ENCODE results near the gene AGMAT.
A peak's percentile ranks its signal among the peaks of the same experiment; 100 is the strongest.

AGMAT gene

DNA sequence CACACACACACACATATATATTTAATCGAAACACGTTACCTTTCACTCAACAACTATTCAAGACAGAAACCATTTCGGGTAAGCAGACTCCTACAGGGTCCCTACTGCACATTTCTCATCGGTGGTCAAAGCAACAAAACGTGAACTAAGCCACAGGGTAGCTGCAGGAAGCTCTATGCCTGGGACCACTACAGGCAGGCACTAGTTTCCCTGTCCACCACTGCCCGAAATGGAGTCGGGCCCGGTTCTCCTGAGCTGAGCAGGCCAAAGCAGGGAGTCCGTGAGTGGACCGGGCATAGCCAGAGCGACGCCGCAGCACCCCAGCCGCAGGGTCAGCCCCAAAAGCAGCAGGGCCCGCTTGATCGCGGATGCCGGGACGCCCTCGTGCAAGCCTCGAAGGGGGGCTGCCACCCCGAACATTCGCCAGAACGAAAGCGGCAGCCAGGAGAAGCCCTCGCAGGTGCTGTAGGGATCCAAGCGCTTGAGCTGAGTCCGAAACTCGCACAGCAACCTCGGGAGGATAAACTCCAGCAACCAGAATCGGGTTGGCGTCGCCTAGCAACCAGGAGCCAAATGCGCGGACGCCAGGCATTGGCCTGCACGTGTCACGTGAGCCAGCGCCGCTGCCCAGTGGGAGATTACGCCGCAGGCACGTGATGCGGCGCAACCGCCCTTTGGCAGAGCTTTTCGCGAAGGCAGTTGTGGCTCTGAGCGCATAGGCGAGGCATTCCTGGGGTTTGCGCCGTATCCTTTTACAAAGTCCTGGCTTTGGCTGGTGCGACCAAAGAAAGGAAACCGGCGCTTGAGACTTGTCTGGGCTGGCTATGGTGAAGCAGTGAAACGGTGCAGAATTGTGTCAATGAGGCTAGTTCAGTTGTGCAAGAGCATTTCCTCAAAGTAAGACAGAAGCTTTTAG is 18.5 kb upstream of the AGMAT start:
- peak overlapping the region; percentile 83 to 97 (median 95) for H3K27ac Mint-ChIP-seq
- H3K4me1 Mint-ChIP-seq: peaks cover 28% of the 10 kb centered on the region

DNA sequence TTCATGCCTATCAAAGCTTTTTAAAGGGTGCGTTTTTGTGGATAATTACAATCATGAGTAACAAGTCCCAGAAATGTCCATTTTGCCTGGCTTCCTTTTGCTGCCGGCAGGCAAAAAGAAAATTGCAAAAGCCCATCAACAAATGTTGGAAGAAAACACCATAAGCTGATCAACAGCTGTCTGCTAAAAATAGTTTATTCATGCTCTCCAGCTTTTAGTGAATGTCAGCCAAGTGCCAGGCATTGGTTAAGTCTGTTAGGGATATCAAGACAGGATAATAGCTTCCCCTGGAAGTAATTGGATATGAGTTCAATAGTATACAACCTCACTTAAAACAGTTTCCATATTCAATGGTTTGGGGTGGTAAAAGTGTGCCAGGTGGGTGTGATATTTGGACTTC is 13.6 kb upstream of the AGMAT start:
- peak overlapping the region in 2 of 3 experiments; percentile 26 to 48 for H3K4me3 Mint-ChIP-seq
- peak overlapping the region; percentile 41 to 81 (median 75) for H3K27ac Mint-ChIP-seq
- H3K36me3 Mint-ChIP-seq (ENCODE audit: low read depth): no peaks in the 10 kb centered on the region
- peaks cover 39% of the 10 kb centered on the region for H3K4me1 Mint-ChIP-seq
- no peaks in the 10 kb centered on the region for H3K9me3 Mint-ChIP-seq
- no peaks in the 10 kb centered on the region for H3K27me3 Mint-ChIP-seq (ENCODE audit: low read depth)
- TF ChIP-seq, protein P1, sequence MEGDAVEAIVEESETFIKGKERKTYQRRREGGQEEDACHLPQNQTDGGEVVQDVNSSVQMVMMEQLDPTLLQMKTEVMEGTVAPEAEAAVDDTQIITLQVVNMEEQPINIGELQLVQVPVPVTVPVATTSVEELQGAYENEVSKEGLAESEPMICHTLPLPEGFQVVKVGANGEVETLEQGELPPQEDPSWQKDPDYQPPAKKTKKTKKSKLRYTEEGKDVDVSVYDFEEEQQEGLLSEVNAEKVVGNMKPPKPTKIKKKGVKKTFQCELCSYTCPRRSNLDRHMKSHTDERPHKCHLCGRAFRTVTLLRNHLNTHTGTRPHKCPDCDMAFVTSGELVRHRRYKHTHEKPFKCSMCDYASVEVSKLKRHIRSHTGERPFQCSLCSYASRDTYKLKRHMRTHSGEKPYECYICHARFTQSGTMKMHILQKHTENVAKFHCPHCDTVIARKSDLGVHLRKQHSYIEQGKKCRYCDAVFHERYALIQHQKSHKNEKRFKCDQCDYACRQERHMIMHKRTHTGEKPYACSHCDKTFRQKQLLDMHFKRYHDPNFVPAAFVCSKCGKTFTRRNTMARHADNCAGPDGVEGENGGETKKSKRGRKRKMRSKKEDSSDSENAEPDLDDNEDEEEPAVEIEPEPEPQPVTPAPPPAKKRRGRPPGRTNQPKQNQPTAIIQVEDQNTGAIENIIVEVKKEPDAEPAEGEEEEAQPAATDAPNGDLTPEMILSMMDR (IDR thresholded peaks at IDR 0.05; ENCODE audit: unreplicated experiment in 3 of 3): no peak

More for the DNA sequence above, 18.5 kb upstream of the AGMAT start:
- Mint-ChIP-seq H3K9me3 (no peaks in the 10 kb centered on the region), H3K4me3 (peak overlapping the region; percentile 88 to 91 (median 91)), H3K27me3 (ENCODE audit: low read depth) (no peaks in the 10 kb centered on the region), H3K36me3 (ENCODE audit: low read depth) (no peaks in the 10 kb centered on the region)
- TF ChIP-seq, protein P1 (IDR thresholded peaks at IDR 0.05; ENCODE audit: unreplicated experiment in 3 of 3): no peak

DNA sequence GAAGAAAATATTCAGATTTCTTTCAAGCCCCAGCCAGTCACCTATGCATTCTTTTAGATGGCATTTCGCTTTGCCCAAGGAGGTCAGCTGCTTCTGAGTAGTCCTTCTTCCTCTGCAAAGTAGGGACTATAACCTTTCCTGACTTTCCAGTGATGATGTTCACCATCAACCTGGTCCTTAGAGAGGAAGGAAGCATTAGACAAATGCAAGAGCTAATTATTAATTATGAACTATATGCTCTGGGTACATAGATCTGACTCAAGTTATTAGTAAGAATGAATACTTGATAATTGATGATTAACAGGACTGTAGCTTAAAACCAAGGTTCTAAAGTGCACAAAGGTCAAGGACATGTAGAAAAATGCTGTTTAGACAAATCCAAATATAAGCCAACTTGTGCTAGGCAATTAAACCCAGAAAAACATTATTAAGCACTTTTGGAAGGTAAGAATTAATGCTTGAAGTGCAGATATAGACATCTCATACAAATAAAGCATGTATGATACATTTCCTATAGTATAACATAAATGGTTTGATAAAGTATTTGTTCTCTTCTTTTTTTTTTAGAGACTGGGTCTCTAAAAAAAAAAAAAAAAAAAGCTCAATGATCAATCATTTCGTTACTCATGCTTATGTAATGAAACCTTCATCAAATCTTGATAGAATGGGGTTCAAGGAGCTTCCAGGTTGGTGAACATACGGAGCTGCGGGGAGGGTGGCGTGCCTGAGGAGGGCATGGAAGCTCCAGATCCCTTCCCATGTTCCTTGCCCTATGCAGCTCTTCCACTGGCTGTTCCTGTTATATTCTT is 11.2 kb upstream of the AGMAT start:
- no peak overlapping the region for H3K27ac Mint-ChIP-seq
- TF ChIP-seq, protein P1 (IDR thresholded peaks at IDR 0.05; ENCODE audit: unreplicated experiment in 3 of 3): no peak

DNA sequence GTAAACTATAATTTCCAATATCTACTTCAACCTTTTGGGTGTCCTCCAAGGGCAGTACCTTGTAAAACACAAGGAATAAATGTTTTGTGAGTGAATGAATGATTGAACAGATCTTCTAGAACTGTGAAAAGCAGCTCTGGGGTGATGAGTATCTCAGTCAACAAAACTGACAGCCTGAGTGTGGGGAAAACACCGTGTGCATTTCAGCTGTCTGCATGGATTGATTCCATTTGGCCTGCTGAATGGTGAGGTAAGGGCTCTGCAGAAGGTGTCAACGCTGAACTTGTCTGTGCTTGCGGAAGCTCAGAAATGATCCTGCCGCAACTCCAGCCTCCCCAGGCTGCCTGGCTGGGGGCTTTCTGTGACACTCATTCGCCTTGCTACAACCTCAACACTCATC is 7.4 kb upstream of the AGMAT start:
- Mint-ChIP-seq H3K4me1 (peaks cover 9% of the 10 kb centered on the region), H3K36me3 (ENCODE audit: low read depth) (no peaks in the 10 kb centered on the region), H3K27ac (no peak overlapping the region), H3K4me3 (no peak overlapping the region), H3K9me3 (no peaks in the 10 kb centered on the region), H3K27me3 (ENCODE audit: low read depth) (peaks cover 1% of the 10 kb centered on the region)
- TF ChIP-seq, protein P1 (IDR thresholded peaks at IDR 0.05; ENCODE audit: unreplicated experiment in 3 of 3): no peak

More for the DNA sequence above, 11.2 kb upstream of the AGMAT start:
- H3K4me3 Mint-ChIP-seq: no peak overlapping the region
- peaks cover 30% of the 10 kb centered on the region for H3K4me1 Mint-ChIP-seq
- H3K36me3 Mint-ChIP-seq (ENCODE audit: low read depth): no peaks in the 10 kb centered on the region
- no peaks in the 10 kb centered on the region for H3K9me3 Mint-ChIP-seq
- no peaks in the 10 kb centered on the region for H3K27me3 Mint-ChIP-seq (ENCODE audit: low read depth)

DNA sequence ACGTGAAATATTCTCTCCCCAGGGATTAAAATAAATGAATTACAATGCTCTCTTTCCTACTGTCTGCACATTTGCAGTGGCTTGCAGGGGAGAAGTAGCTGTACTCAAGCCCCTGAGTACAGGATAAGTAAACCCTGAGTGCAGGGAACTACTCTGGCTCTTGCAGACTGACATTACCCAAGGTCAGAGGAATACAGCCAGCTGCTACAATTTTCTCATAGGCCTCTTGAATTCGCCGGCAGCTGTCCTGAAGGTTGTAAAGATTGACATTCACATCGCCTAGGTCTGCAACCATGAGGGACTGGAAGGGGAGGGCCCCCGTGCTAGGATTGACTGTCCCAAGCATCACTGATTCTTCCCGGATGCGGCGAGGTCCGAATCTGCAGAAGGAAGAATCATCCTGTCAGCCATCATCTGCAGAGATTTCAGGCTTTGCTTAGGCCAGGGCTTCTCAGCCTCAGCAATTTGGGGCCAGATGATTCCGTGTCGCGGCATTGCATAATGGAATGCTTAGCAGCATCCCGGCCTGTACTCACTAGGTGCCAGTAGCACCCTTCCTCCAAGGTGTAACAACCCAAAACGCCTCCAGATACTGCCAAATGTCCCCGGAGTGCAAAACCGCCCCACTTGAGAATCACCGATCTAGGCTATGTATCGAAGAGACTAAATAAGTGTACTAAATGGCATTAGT is 1.7 kb downstream of the AGMAT start:
- Mint-ChIP-seq H3K9me3 (no peaks in the 10 kb centered on the region), H3K27ac (peak overlapping the region in 2 of 3 experiments; percentile 2 to 64), H3K36me3 (ENCODE audit: low read depth) (no peaks in the 10 kb centered on the region), H3K4me3 (peak overlapping the region in 2 of 3 experiments; percentile 51 to 62), H3K4me1 (peaks cover 29% of the 10 kb centered on the region), H3K27me3 (ENCODE audit: low read depth) (peaks cover 16% of the 10 kb centered on the region)
- TF ChIP-seq, protein P1 (IDR thresholded peaks at IDR 0.05; ENCODE audit: unreplicated experiment in 3 of 3): no peak
